Measurements from ENCODE around the gene VAT1L.
A peak's percentile ranks its signal among the peaks of the same experiment; 100 is the strongest.

Gene VAT1L

DNA sequence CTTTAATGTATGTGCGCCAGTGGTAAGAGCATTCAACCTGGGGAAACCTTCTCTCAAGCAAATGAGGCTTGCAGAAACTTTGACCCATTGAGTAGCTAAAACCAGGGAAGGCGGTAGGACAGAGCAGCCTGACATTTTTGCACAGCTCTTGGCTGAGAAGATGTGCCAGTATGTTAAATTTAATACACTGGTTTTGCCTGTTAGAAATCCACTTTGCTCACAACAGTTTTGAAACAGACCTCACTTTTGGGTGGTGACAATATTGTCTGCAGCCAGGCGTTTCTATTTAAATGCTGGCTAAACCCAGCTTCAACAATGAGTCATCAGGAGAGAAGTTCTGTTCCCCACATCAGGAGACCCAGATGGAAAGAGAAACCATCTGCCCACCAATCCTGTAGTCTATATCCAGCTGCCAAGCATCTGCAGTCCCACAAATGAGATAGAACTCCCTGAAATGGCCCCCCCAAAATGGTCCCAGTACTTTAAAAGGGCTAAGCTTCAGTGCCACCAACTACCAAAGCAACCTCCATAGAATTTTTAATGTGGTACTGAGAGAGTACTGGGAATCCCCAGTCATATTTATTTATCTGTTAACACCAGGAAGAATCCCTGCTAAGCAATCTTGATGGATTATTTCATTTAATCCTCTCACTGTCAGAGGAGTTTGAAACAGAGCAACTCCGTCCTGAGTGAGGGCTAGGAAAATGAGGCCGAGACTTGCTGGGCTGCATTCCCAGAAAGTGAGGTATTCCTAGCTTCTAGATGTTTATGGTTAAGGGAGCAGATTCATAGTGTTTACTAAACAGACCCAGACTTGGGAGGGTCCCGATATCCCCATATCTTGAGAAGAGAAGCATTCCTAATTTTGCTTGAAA, 205.0 kb downstream of the VAT1L start:
- DNase-seq (ENCODE audit: low read depth) = no peak

DNA sequence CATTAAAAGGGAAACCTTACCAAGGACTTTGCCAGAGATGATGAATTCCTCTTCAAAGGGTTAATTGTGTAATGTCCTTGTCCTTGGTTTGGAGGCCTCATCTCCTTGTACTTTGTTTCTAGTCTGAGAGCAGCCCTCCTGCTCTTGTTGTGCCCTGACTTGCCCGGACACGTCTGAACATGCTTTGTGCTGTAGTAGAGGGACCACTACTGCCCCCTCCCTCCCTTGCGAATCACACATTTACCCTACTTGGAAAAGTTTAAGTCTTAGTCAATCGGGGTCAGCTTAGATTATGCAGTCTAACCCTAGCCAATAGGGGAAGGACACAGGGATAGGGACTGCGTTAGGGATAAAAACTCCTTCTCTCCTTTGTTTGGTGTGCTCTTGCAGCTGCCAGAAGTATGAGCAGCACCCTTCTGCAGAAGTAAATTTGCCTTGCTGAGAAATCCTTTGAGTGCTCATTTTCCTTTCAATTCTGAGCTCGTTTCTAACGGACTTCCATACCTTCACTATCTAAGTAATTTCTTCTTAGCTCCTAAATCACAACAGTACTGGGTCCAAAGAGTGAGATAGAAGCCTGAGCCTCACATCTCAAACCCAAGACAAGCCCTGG, 207.6 kb downstream of the VAT1L start:
- no peak for DNase-seq (ENCODE audit: low read depth)

DNA sequence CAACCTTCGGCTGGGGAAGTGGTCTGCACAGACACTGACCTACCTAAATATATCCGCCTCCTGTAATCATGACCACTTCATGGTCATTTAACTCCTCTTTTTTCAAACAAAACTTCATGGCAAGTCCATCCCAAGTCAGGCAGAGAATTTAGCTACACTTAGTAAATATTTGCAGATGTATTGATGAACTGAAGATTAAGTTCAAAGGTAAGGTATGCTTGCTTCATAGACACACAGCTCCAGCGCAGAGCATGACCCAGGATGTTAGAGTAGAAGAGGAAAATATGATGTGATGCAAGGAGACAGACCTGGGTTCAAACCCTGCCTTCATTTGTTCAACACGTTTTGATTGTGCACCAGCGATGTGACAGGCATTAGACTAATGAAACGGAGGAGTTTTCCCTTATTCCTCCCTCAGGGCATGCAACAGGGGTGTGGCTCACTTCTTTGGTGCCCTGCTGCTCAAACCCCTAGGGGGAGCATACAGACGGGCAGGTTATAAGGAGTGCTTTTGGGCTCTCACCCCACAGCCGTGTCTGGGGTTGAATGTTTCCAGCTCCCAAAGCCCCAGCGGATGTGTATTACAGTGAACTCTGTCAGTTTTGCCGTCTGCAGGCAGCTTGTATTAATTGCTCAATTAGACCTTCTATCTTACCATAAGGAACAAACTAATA, 210.1 kb downstream of the VAT1L start:
- DNase-seq (ENCODE audit: low read depth) = no peak

DNA sequence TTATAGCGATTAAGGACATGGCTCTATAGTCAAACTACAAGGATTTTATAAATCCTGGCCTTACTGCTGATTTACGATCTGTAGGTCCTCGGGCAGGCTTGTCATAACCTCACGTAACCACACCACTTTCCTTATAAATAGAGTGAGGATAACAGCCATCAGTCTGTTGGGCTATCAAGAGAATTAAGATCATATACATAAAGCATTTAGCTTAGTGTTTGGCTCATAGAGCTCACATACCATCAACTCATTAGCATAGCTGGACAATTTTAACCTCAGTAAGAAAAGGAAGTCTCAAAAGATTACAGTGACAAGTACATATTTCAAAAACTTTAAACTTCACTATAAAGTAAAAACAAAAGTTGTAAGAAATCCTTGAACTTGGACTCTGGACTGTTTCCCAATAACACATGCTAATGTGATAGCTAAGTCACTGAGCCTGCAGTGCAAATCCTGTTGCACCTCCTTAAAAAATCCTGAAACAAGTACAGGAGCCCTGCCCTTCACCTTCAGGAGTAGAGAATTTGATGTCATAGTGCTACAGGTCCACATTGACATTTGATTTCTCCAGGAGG, 213.2 kb downstream of the VAT1L start:
- DNase-seq (ENCODE audit: low read depth) = no peak

DNA sequence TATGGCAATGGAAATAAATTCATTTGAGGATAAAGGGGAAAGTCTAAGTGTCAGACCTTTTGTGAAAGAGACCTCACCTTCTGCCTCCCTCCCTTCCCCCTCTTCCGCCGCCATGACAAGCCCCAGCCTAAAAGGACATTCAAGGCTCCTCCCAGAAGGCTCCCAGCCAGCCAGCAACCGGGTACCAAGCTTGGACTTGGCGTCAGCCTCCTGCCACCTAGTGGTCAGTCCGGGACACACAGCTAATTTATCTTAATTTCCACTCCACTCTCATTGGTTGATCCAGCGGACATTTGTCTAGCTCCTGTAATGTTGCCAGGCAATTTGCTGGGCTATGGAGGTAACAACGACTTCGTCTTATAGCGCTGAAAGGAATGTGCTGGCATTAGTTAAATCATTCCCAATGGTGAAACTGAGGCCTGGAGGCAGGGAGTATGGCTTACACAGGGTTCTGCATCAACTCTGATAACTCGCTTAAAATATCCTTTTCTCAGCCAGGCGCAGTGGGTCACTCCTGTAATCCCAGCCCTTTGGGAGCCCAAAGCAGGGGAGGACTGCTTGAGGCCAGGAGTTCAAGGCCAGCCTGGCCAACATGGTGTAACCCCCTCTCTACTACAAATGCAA, 214.7 kb downstream of the VAT1L start:
- DNase-seq (ENCODE audit: low read depth) = peak; percentile 47

DNA sequence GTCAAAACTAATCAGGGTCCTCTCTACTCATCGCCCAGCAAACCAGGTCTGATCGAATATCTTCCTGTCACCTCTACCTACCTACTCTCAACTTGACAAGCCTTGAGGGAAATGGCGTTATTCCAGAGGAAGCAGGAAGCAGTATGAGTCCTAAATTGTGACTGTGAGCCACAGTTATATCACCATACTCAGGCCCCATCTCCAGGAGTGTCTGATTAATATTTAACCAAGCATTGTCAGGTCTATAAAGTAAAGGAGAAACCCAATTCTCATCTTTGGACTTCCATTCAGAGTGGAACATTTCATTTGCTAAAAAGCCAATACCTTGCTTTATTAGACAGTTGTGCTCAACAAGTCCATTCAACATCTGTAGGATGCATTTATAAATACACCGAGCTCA, 216.2 kb downstream of the VAT1L start:
- DNase-seq (ENCODE audit: low read depth) = no peak

DNA sequence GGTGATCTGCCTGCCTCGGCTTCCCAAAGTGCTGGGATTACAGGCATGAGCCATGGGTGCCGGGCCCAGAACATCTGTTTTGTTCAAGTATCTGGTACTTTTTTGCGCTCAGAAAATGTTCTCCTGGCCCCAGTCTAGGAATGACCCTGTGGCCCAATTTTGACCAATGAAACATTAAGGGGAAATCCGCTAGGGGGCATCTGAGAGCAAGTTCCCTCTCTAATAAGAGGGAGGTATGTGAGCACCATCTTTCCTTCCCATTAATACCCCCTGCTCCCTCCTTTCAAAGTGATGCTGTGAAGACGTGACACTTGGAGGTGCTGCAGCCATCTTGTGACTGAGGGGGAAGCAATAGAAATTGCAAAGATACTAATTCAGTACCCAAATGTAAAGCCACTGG, 217.5 kb downstream of the VAT1L start:
- no peak for DNase-seq (ENCODE audit: low read depth)

DNA sequence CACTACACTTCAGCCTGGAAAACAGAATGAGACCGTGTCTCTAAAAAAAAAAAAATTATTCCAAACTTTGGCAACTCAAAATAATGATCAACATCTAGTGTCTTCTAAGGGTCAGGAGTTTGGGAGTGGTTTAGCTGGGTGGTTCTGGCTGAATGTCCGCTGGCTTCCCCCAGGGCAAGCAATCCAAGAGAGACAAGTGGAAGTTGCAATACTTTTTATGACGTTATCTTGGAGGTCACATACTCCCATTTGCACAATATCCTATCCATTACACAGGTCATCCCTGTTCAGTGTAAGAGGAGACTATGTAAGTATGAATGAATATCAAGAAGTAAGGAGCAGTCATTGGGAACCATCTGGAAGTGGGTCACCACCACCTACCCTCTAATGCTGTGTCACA, 218.8 kb downstream of the VAT1L start:
- DNase-seq (ENCODE audit: low read depth) = no peak

DNA sequence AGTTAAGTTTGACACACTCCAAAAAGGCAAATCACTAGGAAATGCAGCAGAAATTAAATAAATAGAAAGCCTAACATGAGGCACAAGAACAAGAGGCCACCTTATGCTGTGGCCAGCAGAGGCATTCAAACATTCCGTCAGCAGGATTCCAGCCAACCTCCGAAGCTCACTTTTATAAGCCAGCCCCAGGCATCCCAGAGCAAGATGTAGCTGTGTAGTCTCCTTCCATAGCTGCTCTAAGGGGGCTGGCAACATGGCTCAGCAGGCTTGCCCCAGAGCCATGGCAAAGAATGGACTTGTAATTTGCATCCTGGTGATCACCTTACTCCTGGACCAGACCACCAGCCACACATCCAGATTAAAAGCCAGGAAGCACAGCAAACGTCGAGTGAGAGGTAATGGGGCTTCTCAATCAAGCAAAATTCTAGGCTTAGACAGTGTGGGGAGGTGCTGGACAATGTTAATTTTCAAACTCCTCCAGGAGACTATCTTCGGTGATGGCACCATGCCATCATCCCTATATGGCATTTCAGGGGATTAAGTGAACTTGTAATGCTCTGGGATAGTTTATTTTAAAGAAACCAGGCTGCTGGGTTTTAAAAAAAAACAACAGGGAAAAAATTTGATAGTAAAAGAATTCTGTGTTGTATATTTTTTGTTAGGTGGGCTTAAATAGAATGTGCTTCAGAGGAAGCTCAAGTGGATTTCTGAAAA, 234.1 kb downstream of the VAT1L start, which contains the start of gene CLEC3A:
CLEC3A (plus strand) TSS at position 202 of the 714 bp plus-strand sequence; CDS start at position 281, 79 bp downstream.
- DNase-seq (ENCODE audit: low read depth) = no peak

DNA sequence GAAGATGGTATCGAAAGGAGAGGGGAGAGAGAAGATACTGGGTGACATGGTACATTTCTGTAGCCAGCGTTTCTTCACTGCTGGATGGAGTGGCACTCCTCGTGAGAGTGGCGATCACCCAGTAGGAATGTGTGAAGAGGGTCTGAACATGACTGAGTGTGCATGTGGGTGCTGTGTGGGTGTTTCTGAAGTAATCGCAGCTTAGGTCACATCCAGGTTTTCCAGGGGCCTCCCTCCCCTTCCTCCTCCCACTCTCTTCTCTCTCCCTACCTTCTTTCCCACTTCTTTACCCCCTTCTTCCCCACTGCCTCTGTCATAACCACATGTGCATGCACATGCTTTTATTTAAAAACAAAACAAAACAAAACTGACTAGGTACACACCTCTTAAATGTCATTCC, 235.8 kb downstream of the VAT1L start:
- DNase-seq (ENCODE audit: low read depth) = no peak

DNA sequence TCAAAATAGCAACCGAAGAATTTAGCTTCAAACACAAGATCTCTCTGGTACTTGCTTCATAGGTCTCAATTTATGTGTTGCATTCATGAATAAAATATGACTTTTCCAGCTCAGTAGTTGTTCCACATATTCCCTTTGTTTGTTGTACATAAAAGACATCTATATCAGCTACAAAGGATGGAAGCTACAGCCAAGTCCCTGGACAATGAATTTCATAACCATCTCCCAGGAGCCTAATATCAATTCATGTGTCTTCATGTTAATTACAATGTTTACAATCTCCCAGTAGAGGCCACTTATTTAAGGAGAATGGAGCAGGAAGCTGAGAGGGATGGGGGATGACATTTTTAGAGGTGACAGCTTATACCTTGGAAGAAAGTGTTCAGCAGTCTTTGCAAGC, 237.3 kb downstream of the VAT1L start:
- DNase-seq (ENCODE audit: low read depth) = no peak

DNA sequence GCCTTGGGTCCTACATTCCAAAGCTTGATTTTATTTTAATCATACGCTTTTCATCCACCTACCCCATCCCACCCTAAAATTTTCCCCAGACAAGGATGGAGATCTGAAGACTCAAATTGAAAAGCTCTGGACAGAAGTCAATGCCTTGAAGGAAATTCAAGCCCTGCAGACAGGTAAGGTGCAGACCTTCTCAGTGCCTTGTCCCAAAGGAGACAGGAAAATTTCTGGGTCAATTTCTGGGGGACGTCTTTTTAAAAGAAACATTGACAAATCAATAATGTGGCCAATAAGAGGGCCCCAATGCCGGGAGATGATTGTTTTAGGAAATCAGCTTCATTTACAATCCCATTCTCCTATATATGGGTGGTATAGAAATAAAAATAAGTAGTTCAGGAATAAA, 239.7 kb downstream of the VAT1L start:
- no peak for DNase-seq (ENCODE audit: low read depth)

All from stimulated activated CD8-positive, alpha-beta memory T cell treated with anti-CD3 and anti-CD28 coated beads, Interleukin-7, amount 100 ng/mL, for 24 hours (primary cell).